ENCODE measurements around the gene TTLL10.
"Not testable (repeated sequence)": the region's sequence is repeated elsewhere in the genome, so short reads cannot be mapped to it uniquely, and the experiment has no call there.

The TTLL10 gene

DNA sequence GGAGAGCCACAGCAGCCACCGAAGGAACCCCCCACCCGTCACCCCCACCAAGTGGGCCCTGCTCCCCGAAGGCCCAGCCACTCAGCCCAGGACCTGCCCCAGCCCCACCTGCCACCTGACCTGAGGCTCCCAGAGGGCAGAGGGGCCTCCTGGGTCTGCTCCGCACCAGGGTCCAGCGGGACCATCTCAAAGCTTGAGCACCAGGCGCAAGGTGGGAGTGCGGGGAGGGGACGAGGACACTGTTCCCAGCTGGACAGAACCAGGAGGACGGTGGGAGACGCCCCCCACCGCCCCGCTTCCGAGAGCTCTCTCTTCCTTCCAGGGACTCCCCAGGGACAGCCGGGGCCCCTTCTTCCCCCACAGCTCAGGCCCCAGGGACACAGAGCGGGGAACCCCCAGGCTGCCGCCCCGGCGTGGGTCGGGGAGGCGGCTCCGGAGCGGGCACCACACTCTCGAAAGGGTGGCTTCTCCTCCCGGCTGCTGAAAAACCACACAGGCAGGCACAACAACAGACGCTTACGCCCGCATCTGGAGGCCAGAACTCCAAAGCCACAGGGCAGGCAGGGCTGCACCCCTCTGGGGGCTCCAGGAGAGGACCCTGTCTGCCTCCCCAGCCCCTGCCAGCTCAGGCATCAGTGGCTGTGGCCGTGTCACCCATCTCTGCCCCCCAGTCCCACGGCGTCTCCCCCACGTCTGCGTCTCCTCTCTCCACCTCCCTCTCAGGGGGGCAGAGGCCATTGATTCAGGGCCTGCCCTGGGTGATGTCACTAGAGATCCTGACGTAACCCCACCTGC, 1.9 kb upstream of the TTLL10 start:
- no peaks in the 10 kb centered on the region for H3K36me3 Mint-ChIP-seq (ENCODE audit: low read depth)
- peaks cover 43% of the 10 kb centered on the region for H3K27me3 Mint-ChIP-seq (ENCODE audit: low read depth, poor library complexity)
- no peaks in the 10 kb centered on the region for H3K9me3 Mint-ChIP-seq
- H3K4me1 Mint-ChIP-seq, result peaks cover 19% of the 10 kb centered on the region
- H3K27ac Mint-ChIP-seq, result no peak overlapping the region
- TF ChIP-seq CTCF (IDR thresholded peaks at IDR 0.05), result no peak
- H3K4me3 Mint-ChIP-seq, result no peak overlapping the region
- peak; percentile 5 for DNase-seq

DNA sequence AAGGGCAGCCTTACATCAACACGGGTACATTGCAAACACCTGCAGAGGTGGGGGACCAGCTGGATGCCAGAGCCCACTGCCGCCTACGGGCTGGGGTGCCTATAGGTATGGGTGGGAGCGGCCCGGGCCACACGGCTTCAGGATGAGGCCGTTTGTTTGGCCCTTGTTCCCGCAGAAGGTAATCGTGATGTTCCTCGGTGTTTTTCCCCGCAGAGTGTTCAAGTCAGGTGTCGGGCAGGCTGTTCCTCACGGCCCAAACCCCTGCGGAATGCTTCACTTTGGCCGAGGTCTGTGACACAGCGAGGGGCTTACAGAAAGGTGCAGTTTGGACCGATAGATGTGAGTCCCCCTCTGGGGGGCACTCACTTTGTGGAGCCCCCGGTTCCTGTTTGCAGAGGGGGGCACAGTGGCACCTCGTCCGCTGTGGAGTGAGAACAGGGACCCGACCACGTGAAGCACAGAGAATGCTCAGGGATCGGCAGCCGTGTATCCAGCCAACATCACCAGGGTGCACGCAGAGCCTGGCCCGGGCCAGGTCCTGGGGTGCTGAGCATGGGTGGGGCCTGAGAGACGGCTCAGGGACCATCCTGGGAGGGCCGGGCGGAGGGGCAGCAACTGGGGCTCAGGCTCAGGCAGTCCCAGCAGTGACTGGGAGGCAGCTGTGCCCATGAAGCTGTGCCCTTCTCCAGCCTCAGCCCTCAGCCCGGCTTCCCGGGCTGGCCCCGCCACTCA, 453 bp upstream of the TTLL10 start:
- peak; percentile 3 for DNase-seq
- Mint-ChIP-seq H3K4me3 (no peak overlapping the region), H3K27me3 (ENCODE audit: low read depth, poor library complexity) (peaks cover 53% of the 10 kb centered on the region), H3K27ac (no peak overlapping the region), H3K36me3 (ENCODE audit: low read depth) (no peaks in the 10 kb centered on the region), H3K4me1 (peaks cover 25% of the 10 kb centered on the region), H3K9me3 (no peaks in the 10 kb centered on the region)
- no peak for TF ChIP-seq CTCF (IDR thresholded peaks at IDR 0.05)

DNA sequence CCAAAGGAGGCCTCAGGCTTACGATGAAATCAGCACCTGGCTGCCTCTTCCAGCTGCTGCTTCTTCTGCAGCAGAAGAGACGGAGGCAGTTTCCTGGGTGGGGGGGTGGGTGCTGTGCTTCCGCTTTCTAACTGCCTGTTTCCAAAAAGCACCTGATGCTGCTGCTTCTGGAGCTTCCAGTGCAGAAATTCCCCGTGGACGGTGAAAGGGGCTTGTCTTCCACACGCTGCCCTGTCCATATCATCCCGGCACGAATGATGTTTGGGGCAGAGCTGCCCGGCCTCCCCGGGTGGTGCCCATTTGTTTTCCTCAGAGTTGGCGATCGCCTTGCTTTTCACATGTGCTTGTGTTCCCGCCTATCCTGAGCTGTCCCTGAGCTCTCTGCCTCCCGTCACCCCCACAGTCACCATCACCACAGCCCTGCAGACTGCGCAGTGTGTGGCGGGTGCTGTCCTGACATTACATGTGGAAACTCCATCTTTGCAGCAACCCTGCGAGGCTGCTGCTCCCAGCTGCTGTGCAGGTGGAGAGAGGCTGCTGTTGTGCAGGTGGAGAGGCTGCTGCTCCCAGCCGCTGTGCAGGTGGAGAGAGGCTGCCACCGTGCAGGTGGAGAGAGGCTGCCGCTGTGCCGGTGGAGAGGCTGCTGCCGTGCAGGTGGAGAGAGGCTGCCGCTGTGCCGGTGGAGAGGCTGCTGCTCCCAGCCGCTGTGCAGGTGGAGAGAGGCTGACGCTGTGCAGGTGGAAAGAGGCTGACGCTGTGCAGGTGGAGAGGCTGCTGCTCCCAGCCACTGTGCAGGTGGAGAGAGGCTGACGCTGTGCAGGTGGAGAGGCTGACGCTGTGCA, 1.8 kb downstream of the TTLL10 start:
- H3K9me3 Mint-ChIP-seq, result no peaks in the 10 kb centered on the region
- no peak for TF ChIP-seq CTCF (IDR thresholded peaks at IDR 0.05)
- peaks cover 47% of the 10 kb centered on the region for H3K27me3 Mint-ChIP-seq (ENCODE audit: low read depth, poor library complexity)
- peak; percentile 1 for DNase-seq
- H3K36me3 Mint-ChIP-seq (ENCODE audit: low read depth), result no peaks in the 10 kb centered on the region
- H3K27ac Mint-ChIP-seq, result no peak overlapping the region
- H3K4me3 Mint-ChIP-seq, result no peak overlapping the region
- H3K4me1 Mint-ChIP-seq, result peaks cover 17% of the 10 kb centered on the region

GRCh38 chr1:1176063-1176761, 2.5 kb downstream of the TTLL10 start:
- DNase-seq, result peak; percentile 4
- not testable (repeated sequence) for H3K9me3 Mint-ChIP-seq; H3K27ac Mint-ChIP-seq; H3K36me3 Mint-ChIP-seq (ENCODE audit: low read depth); H3K4me3 Mint-ChIP-seq
- peaks cover 21% of the 10 kb centered on the region for H3K4me1 Mint-ChIP-seq
- H3K27me3 Mint-ChIP-seq (ENCODE audit: low read depth, poor library complexity), result peaks cover 45% of the 10 kb centered on the region

DNA sequence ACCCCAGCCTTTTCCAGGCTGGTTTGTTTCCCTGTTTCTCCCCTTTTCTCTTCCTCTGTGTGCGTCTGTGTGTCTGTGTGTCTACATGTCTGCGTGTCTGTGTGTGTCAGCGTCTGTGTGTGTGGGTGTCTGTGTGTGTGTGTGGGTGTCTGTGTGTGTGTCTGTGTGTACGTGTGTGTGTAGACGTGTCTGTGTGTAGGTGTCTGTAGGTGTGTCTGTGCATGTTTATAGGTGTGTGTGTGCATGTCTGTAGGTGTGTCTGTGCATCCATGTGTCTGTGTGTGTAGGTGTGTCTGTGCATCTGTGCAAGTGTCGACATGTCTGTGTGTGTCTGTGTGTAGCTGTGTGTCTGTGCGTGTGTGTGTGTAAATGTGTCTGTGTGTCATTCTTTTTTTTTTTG, 3.3 kb downstream of the TTLL10 start:
- H3K36me3 Mint-ChIP-seq (ENCODE audit: low read depth), result no peaks in the 10 kb centered on the region
- H3K9me3 Mint-ChIP-seq, result no peaks in the 10 kb centered on the region
- H3K4me3 Mint-ChIP-seq, result no peak overlapping the region
- no peak overlapping the region for H3K27ac Mint-ChIP-seq
- no peak for DNase-seq
- no peak for TF ChIP-seq CTCF (IDR thresholded peaks at IDR 0.05)
- peaks cover 45% of the 10 kb centered on the region for H3K27me3 Mint-ChIP-seq (ENCODE audit: low read depth, poor library complexity)
- peaks cover 27% of the 10 kb centered on the region for H3K4me1 Mint-ChIP-seq

All from nephron progenitor cell (in vitro differentiated cells).